A549 (cell line): ENCODE measurements around the gene C8G. TPM values are rescaled to one million over a fixed set of nuclear protein-coding genes. Genes with fewer than 3 reads are reported as not detected.

ENCODE experiments used
- ATAC-seq, 2 experiments: fragments of 200-7000 bp in 1 of 2; fragments of >200 bp in 1 of 2; cut with Nextera tagmentation in 1 of 2; cut with Tn5 transposase in 1 of 2; 3 replicates each; pipeline versions ENCODE4 v1.8.0 to v1.9.1; 2018 to 2020; ENCODE audit warnings: mild to moderate bottlenecking in 1 of 2, moderate library complexity in 1 of 2
- CTCF ChIA-PET: fragments of 300-600 bp; sonication (Branson Sonifier 250); formaldehyde crosslinking; extraction: SDS; loops from one replicate; lab custom pipeline; 2021; ENCODE audit warnings: antibody characterized with exemption, inconsistent platforms; lab: Yijun Ruan, JAX
- POLR2A ChIA-PET: fragments of 350-600 bp; formaldehyde crosslinking; extraction: SDS; loops from one replicate; lab custom pipeline; 2021; ENCODE audit warnings: antibody characterized with exemption, inconsistent platforms; lab: Yijun Ruan, JAX
- DNase-seq, 2 experiments: peaks; one replicate each; pipeline versions ENCODE4 v3.0.0 to v3.0.0-alpha.2; 2011 to 2016; ENCODE audit warnings: low read depth in 1 of 2, low spot score in 1 of 2
- FAIRE-seq: peaks from 2 replicates; lab custom pipeline; 2011; peaks lifted over from hg19 to GRCh38; lab: Jason Lieb, UNC
- H3K27ac ChIP-seq, 2 experiments: fragments of >200 bp; sonication (Bioruptor Twin); formaldehyde crosslinking; 3 replicates each; pipeline ENCODE4 v1.5.1; 2016 to 2017
- H3K4me1 ChIP-seq: fragments of >200 bp; sonication (Bioruptor Twin); formaldehyde crosslinking; 3 replicates; pipeline ENCODE4 v1.6.1; 2016
- H3K4me2 ChIP-seq: fragments of >200 bp; sonication (Bioruptor Twin); formaldehyde crosslinking; 3 replicates; pipeline ENCODE4 v1.6.1; 2016
- H3K4me3 ChIP-seq: fragments of >200 bp; sonication (Bioruptor Twin); formaldehyde crosslinking; 3 replicates; pipeline ENCODE4 v1.5.1; 2016
- H3K9me3 ChIP-seq: fragments of >200 bp; sonication (Bioruptor Twin); formaldehyde crosslinking; 3 replicates; pipeline ENCODE4 v1.6.1; 2016
- BHLHE40 ChIP-seq: IDR thresholded peaks from 2 replicates; pipeline ENCODE4 v1.6.1; 2012; ENCODE audit warnings: low read depth, low read length, inconsistent platforms
- CHD4 ChIP-seq: fragments of 200-600 bp; sonication (generic); IDR thresholded peaks from 2 replicates; pipeline ENCODE4 v1.6.1; 2016; ENCODE audit warnings: antibody characterized with exemption, mild to moderate bottlenecking, borderline replicate concordance
- EP300 ChIP-seq, 2 experiments: fragments of >200 bp; sonication (Bioruptor Twin); formaldehyde crosslinking; IDR thresholded peaks; 2 replicates in 1 of 2; 3 replicates in 1 of 2; pipeline ENCODE4 v1.6.1; 2016 to 2017
- ESRRA ChIP-seq: fragments of 150-350 bp; IDR thresholded peaks from 2 replicates; pipeline ENCODE4 v1.6.1; 2014; ENCODE audit warnings: mild to moderate bottlenecking, low read length, borderline replicate concordance
- FOSL2 ChIP-seq, 2 experiments: fragments of 450-650 bp in 1 of 2; fragments of >200 bp in 1 of 2; sonication (Bioruptor Twin) in 1 of 2; formaldehyde crosslinking; IDR thresholded peaks; 2 replicates each; pipeline versions ENCODE4 v1.5.0 to v1.6.1; 2016 to 2020; ENCODE audit warnings: mild to moderate bottlenecking in 1 of 2, moderate library complexity in 1 of 2
- HDAC2 ChIP-seq: fragments of 200-600 bp; sonication (generic); IDR thresholded peaks from 2 replicates; pipeline ENCODE4 v1.6.1; 2016
- HOXA7 ChIP-seq: fragments of 250-450 bp; sonication (Bioruptor Pico); IDR thresholded peaks from 2 replicates; pipeline ENCODE4 v1.5.0; 2020; ENCODE audit warnings: mild to moderate bottlenecking, moderate library complexity
- HOXB5 ChIP-seq: fragments of 250-450 bp; sonication (Bioruptor Pico); IDR thresholded peaks from 2 replicates; pipeline ENCODE4 v1.5.0; 2020; ENCODE audit warnings: mild to moderate bottlenecking, moderate library complexity
- MYC ChIP-seq: IDR thresholded peaks from 2 replicates; pipeline ENCODE4 v1.6.1; 2012; ENCODE audit warnings: mild to moderate bottlenecking, inconsistent platforms, low read length, improper control_type of control experiment, borderline replicate concordance
- NR3C1 ChIP-seq: fragments of >200 bp; sonication (Bioruptor Twin); formaldehyde crosslinking; IDR thresholded peaks from 3 replicates; pipeline ENCODE4 v1.6.1; 2017
- PHF8 ChIP-seq: fragments of 200-600 bp; sonication (generic); IDR thresholded peaks from 2 replicates; pipeline ENCODE4 v1.6.1; 2016; ENCODE audit warnings: low read depth, mild to moderate bottlenecking, antibody characterized with exemption, moderate library complexity, borderline replicate concordance
- RFX5 ChIP-seq: fragments of 450-650 bp; IDR thresholded peaks from 2 replicates; pipeline ENCODE4 v1.7.1; 2014; ENCODE audit warnings: antibody characterized with exemption, mild to moderate bottlenecking, moderate library complexity
- RNF2 ChIP-seq: fragments of 200-600 bp; sonication (generic); IDR thresholded peaks from 2 replicates; pipeline ENCODE4 v1.6.1; 2016; ENCODE audit warnings: low read depth, mild to moderate bottlenecking, antibody characterized with exemption, moderate library complexity, borderline replicate concordance
- TFCP2L1 ChIP-seq: fragments of 250-450 bp; sonication (Bioruptor Pico); IDR thresholded peaks from 2 replicates; pipeline ENCODE4 v1.5.0; 2021; ENCODE audit warnings: mild to moderate bottlenecking
- TP53 ChIP-seq: fragments of 250-450 bp; sonication (Bioruptor Pico); IDR thresholded peaks from 2 replicates; pipeline ENCODE4 v1.5.0; 2021; ENCODE audit warnings: mild to moderate bottlenecking, moderate library complexity
- ZC3H11A ChIP-seq: fragments of 450-650 bp; IDR thresholded peaks from 2 replicates; pipeline ENCODE4 v1.6.1; 2014; ENCODE audit warnings: antibody characterized with exemption, mild to moderate bottlenecking
- WGBS: methylation state at CpG from one replicate; pipeline ENCODE4 v1.1.6; 2017; ENCODE audit errors: missing lambda C conversion rate; 5-methylcytosine and 5-hydroxymethylcytosine counted together
- polyA plus RNA-seq, 4 experiments: library from polyadenylated mRNA; depleted of rRNA in 3 of 4; stranded (reverse); fragments of >200 nt; fragmentation: RNase III in 1 of 4; extraction: RNeasy Plus Mini Kit Qiagen cat#74134 plus additional on column Dnase treatment in 1 of 4; gene quantifications; 2 replicates in 3 of 4; 3 replicates in 1 of 4; pipeline ENCODE4 v1.2.3, GENCODE V29; 2011 to 2017
- TF ChIP-seq, protein P1 (sequence below): fragments of 200-600 bp; sonication (generic); IDR thresholded peaks from 2 replicates; pipeline ENCODE4 v1.6.1; 2016; ENCODE audit warnings: antibody characterized with exemption, mild to moderate bottlenecking, moderate library complexity
- TF ChIP-seq, protein P2 (sequence below): fragments of >200 bp; sonication (Bioruptor Twin); formaldehyde crosslinking; IDR thresholded peaks from 3 replicates; pipeline ENCODE4 v1.5.1; 2016

The C8G gene
- polyA plus RNA-seq, 2 of the 4 experiments (the other 2 are of a cell fraction), result 0.45 to 1.3 TPM

DNA sequence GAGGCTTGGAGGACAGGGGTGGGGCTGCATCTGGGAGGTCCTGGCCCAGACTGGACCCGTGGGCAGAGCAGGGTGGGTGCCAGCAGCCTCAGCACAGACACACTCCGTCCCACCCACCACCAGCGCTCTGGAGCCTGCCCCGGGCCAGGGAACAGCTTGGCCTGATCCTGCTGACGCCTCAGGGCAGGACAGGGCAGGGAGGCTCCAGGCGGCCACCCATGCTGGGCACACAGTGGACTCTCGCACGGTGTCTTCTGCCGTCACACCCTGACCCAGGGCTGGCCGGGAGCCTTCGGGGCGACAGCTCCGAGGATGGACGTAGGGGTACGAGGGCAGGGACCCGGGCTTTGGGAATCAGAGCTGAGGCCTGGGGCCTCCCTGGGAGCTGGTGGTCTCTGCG lies 24.1 kb downstream of the C8G start:
- ATAC-seq, result peak in 1 of 2 experiments; percentile 15; a peak in 2 of 6 replicates

DNA sequence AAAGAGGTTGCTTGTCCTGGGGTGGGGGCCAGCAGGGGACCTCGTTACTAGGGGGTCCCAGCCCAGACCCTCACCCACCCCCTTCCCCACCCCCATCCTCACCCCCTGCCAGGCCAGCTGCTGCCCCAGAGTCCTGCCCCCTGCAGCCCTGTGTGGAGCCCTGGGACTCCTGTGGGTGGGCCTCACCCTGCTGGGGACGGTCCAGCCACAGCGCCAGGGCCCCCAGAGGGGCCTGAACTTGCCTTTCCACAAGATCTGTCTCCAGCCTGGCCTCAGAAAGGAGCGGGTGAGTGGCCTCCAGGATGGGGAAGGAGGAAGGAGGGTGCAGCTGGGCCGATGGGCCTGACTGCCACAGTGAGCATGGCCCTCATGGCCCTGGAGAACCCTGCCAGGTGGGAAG lies 24.7 kb downstream of the C8G start:
- no peak for TF ChIP-seq HOXB5
- TF ChIP-seq HOXA7, result no peak
- TF ChIP-seq EP300 (IDR thresholded peaks at IDR 0.05), result no peak
- no peak for TF ChIP-seq PHF8
- TF ChIP-seq TFCP2L1 (CRISPR knock-in tag), result no peak
- TF ChIP-seq RNF2, result no peak
- TF ChIP-seq, protein P1, sequence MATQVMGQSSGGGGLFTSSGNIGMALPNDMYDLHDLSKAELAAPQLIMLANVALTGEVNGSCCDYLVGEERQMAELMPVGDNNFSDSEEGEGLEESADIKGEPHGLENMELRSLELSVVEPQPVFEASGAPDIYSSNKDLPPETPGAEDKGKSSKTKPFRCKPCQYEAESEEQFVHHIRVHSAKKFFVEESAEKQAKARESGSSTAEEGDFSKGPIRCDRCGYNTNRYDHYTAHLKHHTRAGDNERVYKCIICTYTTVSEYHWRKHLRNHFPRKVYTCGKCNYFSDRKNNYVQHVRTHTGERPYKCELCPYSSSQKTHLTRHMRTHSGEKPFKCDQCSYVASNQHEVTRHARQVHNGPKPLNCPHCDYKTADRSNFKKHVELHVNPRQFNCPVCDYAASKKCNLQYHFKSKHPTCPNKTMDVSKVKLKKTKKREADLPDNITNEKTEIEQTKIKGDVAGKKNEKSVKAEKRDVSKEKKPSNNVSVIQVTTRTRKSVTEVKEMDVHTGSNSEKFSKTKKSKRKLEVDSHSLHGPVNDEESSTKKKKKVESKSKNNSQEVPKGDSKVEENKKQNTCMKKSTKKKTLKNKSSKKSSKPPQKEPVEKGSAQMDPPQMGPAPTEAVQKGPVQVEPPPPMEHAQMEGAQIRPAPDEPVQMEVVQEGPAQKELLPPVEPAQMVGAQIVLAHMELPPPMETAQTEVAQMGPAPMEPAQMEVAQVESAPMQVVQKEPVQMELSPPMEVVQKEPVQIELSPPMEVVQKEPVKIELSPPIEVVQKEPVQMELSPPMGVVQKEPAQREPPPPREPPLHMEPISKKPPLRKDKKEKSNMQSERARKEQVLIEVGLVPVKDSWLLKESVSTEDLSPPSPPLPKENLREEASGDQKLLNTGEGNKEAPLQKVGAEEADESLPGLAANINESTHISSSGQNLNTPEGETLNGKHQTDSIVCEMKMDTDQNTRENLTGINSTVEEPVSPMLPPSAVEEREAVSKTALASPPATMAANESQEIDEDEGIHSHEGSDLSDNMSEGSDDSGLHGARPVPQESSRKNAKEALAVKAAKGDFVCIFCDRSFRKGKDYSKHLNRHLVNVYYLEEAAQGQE, result no peak
- TF ChIP-seq CHD4, result no peak
- TF ChIP-seq BHLHE40, result no peak
- no peak for TF ChIP-seq MYC
- no peak for DNase-seq
- no peak overlapping the region for H3K4me3 ChIP-seq
- ATAC-seq, result peak in 1 of 2 experiments; percentile 8; a peak in 1 of 6 replicates
- ChIA-PET POLR2A (interaction anchor here (0.5 kb wide), 1 partner anchor 29 kb away, joined by 4 read pairs; no protein-coding TSS in a partner anchor), CTCF (interaction anchor here (0.8 to 7.8 kb wide), 5 partner anchors 10 to 66 kb away, joined by 3 to 64 read pairs (median 9); partner anchors contain the start of genes ABCA2, C8G and FBXW5)
- no peak overlapping the region for H3K4me2 ChIP-seq
- H3K9me3 ChIP-seq, result no peaks in the 10 kb centered on the region
- FAIRE-seq, result no peak
- H3K4me1 ChIP-seq, result peaks cover 4% of the 10 kb centered on the region
- WGBS, result 64% methylated on average over 3 of the region's 5 CpGs
- H3K27ac ChIP-seq, result no peak overlapping the region; a peak in 1 of 6 replicates

More for the DNA sequence above, 24.1 kb downstream of the C8G start:
- TF ChIP-seq, protein P2, sequence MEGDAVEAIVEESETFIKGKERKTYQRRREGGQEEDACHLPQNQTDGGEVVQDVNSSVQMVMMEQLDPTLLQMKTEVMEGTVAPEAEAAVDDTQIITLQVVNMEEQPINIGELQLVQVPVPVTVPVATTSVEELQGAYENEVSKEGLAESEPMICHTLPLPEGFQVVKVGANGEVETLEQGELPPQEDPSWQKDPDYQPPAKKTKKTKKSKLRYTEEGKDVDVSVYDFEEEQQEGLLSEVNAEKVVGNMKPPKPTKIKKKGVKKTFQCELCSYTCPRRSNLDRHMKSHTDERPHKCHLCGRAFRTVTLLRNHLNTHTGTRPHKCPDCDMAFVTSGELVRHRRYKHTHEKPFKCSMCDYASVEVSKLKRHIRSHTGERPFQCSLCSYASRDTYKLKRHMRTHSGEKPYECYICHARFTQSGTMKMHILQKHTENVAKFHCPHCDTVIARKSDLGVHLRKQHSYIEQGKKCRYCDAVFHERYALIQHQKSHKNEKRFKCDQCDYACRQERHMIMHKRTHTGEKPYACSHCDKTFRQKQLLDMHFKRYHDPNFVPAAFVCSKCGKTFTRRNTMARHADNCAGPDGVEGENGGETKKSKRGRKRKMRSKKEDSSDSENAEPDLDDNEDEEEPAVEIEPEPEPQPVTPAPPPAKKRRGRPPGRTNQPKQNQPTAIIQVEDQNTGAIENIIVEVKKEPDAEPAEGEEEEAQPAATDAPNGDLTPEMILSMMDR, result no peak
- TF ChIP-seq PHF8 (no peak), NR3C1 (no peak), ZC3H11A (no peak)
- TF ChIP-seq, all 56 proteins: peak for 0
- Histone ChIP-seq H3K4me1 (peaks cover 9% of the 10 kb centered on the region; the same call in 2 of the 3 replicates), H3K27ac (no peak overlapping the region), H3K4me2 (no peak overlapping the region), H3K9me3 (no peaks in the 10 kb centered on the region), H3K4me3 (no peak overlapping the region)
- no peak for FAIRE-seq
- ChIA-PET POLR2A (interaction anchor here (0.5 kb wide), 1 partner anchor 29 kb away, joined by 4 read pairs; no protein-coding TSS in a partner anchor), CTCF (interaction anchor here (0.8 to 2.7 kb wide), 4 partner anchors 11 to 66 kb away, joined by 3 to 10 read pairs (median 8); partner anchors contain the start of gene ABCA2)
- no peak for DNase-seq
- 67% methylated on average over 7 of the region's 17 CpGs for WGBS

DNA sequence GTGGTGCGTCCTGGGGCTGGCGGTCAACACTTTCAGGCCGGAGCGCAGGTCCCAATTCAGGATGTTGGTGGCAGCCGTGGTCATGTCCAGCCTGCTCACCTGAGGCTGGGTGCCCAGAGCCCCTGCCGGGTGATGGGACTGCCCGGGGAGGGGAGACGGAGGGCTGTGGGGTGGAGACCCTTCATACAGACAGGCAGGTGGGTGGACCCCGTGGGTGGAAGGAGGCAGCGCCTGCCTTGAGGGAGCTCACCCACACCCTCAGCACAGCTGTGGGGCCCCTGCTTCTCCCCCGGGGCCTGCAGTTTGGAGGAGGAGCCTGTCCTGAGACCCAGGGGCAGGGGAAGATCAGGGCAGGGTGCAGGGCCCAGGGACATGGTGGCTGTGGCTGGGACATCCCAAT lies 25.3 kb downstream of the C8G start:
- Histone ChIP-seq H3K27ac (no peak overlapping the region; a peak in 1 of 6 replicates), H3K9me3 (no peaks in the 10 kb centered on the region), H3K4me2 (no peak overlapping the region)
- DNase-seq (no peak), ATAC-seq (no peak), FAIRE-seq (no peak)
- 81% methylated on average over 5 of the region's 11 CpGs for WGBS
- TF ChIP-seq TP53 (no peak), HDAC2 (no peak), HOXB5 (no peak), RFX5 (no peak), ESRRA (no peak), TFCP2L1 (CRISPR knock-in tag) (no peak), FOSL2 (IDR thresholded peaks at IDR 0.05) (no peak), FOSL2 (CRISPR knock-in tag; IDR thresholded peaks at IDR 0.05) (no peak)
- TF ChIP-seq, protein P2, result no peak
- TF ChIP-seq, protein P1, result no peak
- TF ChIP-seq, all 56 proteins: peak for 0
- H3K4me1 ChIP-seq, result peaks cover 10% of the 10 kb centered on the region
- POLR2A ChIA-PET, result no interaction called here
- H3K4me3 ChIP-seq, result no peak overlapping the region
- CTCF ChIA-PET, result interaction anchor here (1.0 to 7.8 kb wide), 4 partner anchors 10 to 65 kb away, joined by 3 to 64 read pairs (median 10); partner anchors contain the start of genes C8G and FBXW5
